Mesenchymal stem cell (in vitro differentiated cells and primary cell): Measurements from ENCODE around the gene FOXL2. TPM values are rescaled to one million over a fixed set of nuclear protein-coding genes. Genes with fewer than 3 reads are reported as not detected.
A peak's percentile ranks its signal among the peaks of the same experiment; 100 is the strongest.

Experiments
- DNase-seq: peaks from one replicate; pipeline ENCODE4 v3.0.0-alpha.2; 2013
- H2AFZ ChIP-seq: one replicate; pipeline ENCODE4 v1.6.1; 2013; ENCODE audit warnings: low read depth, mild to moderate bottlenecking, control low read depth, inconsistent platforms, low read length, moderate library complexity
- H2AK5ac ChIP-seq: 2 replicates; pipeline ENCODE4 v1.6.1; 2013; ENCODE audit warnings: low read length, moderate library complexity, mild to moderate bottlenecking, inconsistent platforms; ENCODE audit not compliant: severe bottlenecking
- H2BK120ac ChIP-seq: one replicate; pipeline ENCODE4 v1.6.1; 2013; ENCODE audit warnings: low read depth, mild to moderate bottlenecking, inconsistent platforms, low read length, moderate library complexity
- H2BK12ac ChIP-seq, 2 experiments: one replicate each; pipeline ENCODE4 v1.6.1; 2013; ENCODE audit warnings: inconsistent platforms in 2 of 2, low read length in 2 of 2, mild to moderate bottlenecking in 2 of 2, moderate library complexity in 2 of 2, control low read depth in 1 of 2
- H2BK15ac ChIP-seq: one replicate; pipeline ENCODE4 v1.6.1; 2013; ENCODE audit warnings: mild to moderate bottlenecking, low read depth, inconsistent platforms; ENCODE audit not compliant: poor library complexity, severe bottlenecking
- H2BK5ac ChIP-seq: 2 replicates; pipeline ENCODE4 v1.6.1; 2013; ENCODE audit warnings: low read depth, mild to moderate bottlenecking, low read length, control low read depth, inconsistent platforms; ENCODE audit not compliant: poor library complexity, severe bottlenecking
- H3K14ac ChIP-seq, 2 experiments: one replicate each; pipeline ENCODE4 v1.6.1; 2013; ENCODE audit warnings: inconsistent platforms in 2 of 2, low read length in 2 of 2, control low read depth in 1 of 2, mild to moderate bottlenecking in 1 of 2, moderate library complexity in 1 of 2
- H3K18ac ChIP-seq, 2 experiments: one replicate each; pipeline ENCODE4 v1.6.1; 2013; ENCODE audit warnings: inconsistent platforms in 2 of 2, low read length in 2 of 2, control low read depth in 1 of 2, low read depth in 1 of 2, mild to moderate bottlenecking in 1 of 2
- H3K23ac ChIP-seq, 2 experiments: one replicate each; pipeline ENCODE4 v1.6.1; 2013; ENCODE audit warnings: inconsistent platforms in 2 of 2, low read length in 2 of 2, mild to moderate bottlenecking in 2 of 2, moderate library complexity in 2 of 2, control low read depth in 1 of 2
- H3K27ac ChIP-seq: 2 replicates; pipeline ENCODE4 v1.5.1; 2013; ENCODE audit warnings: mild to moderate bottlenecking, moderate library complexity, low read length, control low read depth, inconsistent platforms; ENCODE audit not compliant: poor library complexity, severe bottlenecking
- H3K27me3 ChIP-seq, 2 experiments: 2 replicates each; pipeline versions ENCODE4 v1.6.1 to v1.7.0; 2013; ENCODE audit warnings: low read length in 2 of 2, mild to moderate bottlenecking in 2 of 2, moderate library complexity in 2 of 2, control low read depth in 1 of 2, inconsistent platforms in 1 of 2; ENCODE audit not compliant: control insufficient read depth in 1 of 2, insufficient read depth in 1 of 2
- H3K36me3 ChIP-seq, 2 experiments: 2 replicates each; pipeline versions ENCODE4 v1.6.1 to v1.7.0; 2013; ENCODE audit warnings: low read length in 2 of 2, control low read depth in 1 of 2, inconsistent platforms in 1 of 2, low read depth in 1 of 2, mild to moderate bottlenecking in 1 of 2; ENCODE audit not compliant: insufficient read depth in 2 of 2, control insufficient read depth in 1 of 2
- H3K4ac ChIP-seq, 2 experiments: one replicate each; pipeline ENCODE4 v1.6.1; 2013; ENCODE audit warnings: inconsistent platforms in 2 of 2, low read length in 2 of 2, mild to moderate bottlenecking in 2 of 2, moderate library complexity in 2 of 2, control low read depth in 1 of 2, low read depth in 1 of 2
- H3K4me1 ChIP-seq: 2 replicates; pipeline ENCODE4 v1.6.1; 2013; ENCODE audit warnings: low read depth, low read length, control low read depth; ENCODE audit not compliant: control insufficient read depth, insufficient read depth
- H3K4me2 ChIP-seq: 2 replicates; pipeline ENCODE4 v1.6.1; 2013; ENCODE audit warnings: low read length, mild to moderate bottlenecking, inconsistent platforms; ENCODE audit not compliant: poor library complexity, severe bottlenecking
- H3K4me3 ChIP-seq, 2 experiments: 2 replicates each; pipeline versions ENCODE4 v1.5.1 to v1.7.0; 2013; ENCODE audit warnings: low read length in 2 of 2, mild to moderate bottlenecking in 2 of 2, control low read depth in 1 of 2, low read depth in 1 of 2; ENCODE audit not compliant: insufficient read depth in 1 of 2
- H3K79me1 ChIP-seq: replicated peaks from 2 replicates; pipeline ENCODE4 v1.6.1; 2013; ENCODE audit warnings: mild to moderate bottlenecking, control low read depth, low read length, inconsistent platforms; ENCODE audit not compliant: poor library complexity, severe bottlenecking
- H3K9ac ChIP-seq: 2 replicates; pipeline ENCODE4 v1.7.0; 2013; ENCODE audit warnings: mild to moderate bottlenecking, low read length, moderate library complexity
- H3K9me3 ChIP-seq: 2 replicates; pipeline ENCODE4 v1.7.0; 2013; ENCODE audit warnings: mild to moderate bottlenecking, low read length; ENCODE audit not compliant: control insufficient read depth
- H4K8ac ChIP-seq: one replicate; pipeline ENCODE4 v1.6.1; 2013; ENCODE audit warnings: inconsistent platforms, mild to moderate bottlenecking, low read length, moderate library complexity
- H4K91ac ChIP-seq: one replicate; pipeline ENCODE4 v1.6.1; 2013; ENCODE audit warnings: mild to moderate bottlenecking, low read length, inconsistent platforms
- WGBS: methylation state at CpG from one replicate; pipeline ENCODE4 v1.1.7; 2013; ENCODE audit warnings: mixed read lengths; 5-methylcytosine and 5-hydroxymethylcytosine counted together
- polyA plus RNA-seq, 2 experiments: library from polyadenylated mRNA; stranded (reverse); fragments of 200-250 nt; gene quantifications; one replicate each; pipeline ENCODE4 v1.2.3, GENCODE V29; 2013

FOXL2 gene
- polyA plus RNA-seq (2013, experiment 1 of 2) = 0.07 TPM
- polyA plus RNA-seq (2013, experiment 2 of 2) = not detected

DNA sequence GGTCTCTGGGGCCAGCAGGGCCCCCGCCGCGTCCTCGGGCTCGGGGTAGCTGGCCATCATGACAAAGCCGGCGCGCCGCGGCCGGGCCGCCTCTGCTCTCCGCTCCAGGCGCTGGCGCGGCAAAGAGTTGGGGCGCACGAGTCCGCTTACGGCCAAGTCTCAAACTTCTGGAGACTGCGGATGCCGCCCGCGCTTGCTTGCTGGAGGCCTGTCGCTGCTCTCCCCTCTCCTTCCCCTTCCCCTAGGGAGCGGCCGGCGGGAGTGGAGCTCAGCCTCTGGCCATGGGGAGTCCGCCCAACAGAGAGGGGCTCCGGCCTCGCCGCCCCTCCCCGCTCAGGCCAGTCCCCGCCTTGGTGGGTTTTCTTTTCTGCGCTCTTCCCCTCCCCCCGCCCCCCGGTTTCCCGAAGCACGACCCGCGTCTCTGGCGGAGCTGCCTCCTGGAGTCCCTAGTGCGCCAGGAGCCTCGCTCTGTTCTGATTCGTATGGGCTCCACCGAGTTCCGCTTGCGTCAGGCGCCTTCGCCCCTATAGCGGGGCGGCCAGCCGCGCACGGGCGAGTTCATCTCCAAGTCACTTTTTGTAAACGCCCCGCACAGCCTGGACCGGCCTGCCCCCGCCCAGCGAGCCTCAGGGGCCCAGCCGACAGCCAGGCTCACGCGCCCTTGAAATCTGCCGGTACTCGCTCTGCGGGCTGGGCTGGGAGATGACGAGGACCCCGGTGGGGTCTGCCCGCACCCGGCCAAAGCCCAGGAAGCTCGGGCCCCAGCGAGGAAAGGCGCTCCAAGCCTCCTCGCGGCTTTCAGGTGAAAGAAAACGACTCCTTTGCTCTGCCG is at the start of gene FOXL2, which contains the start of gene FOXL2NB:
Gene FOXL2 (minus strand): TSS at position 475 of the 832 bp plus-strand sequence. CDS start 415 bp downstream, at position 60.
Gene FOXL2NB (plus strand): TSS at position 555 of the 832 bp plus-strand sequence. CDS start 148 bp downstream, at position 703.
- H2BK15ac ChIP-seq = no peak within 1 kb of the TSS
- DNase-seq = peak; percentile 47
- peak within 1 kb of the TSS; percentile 48 to 59 for H3K4me3 ChIP-seq
- no peak within 1 kb of the TSS for H3K27ac ChIP-seq
- H3K4me2 ChIP-seq = peak within 1 kb of the TSS; percentile 70
- no peaks in the 10 kb centered on the region for H3K9me3 ChIP-seq
- no peak within 1 kb of the TSS for H3K18ac ChIP-seq
- no peak within 1 kb of the TSS for H2AFZ ChIP-seq
- H3K79me1 ChIP-seq = no peaks in the 10 kb centered on the region
- H3K23ac ChIP-seq = peak within 1 kb of the TSS in 1 of 2 experiments; percentile 32
- peaks cover 92 to 97% of the 10 kb centered on the region in 2 experiments for H3K27me3 ChIP-seq
- no peak within 1 kb of the TSS for H2AK5ac ChIP-seq
- no peak within 1 kb of the TSS for H4K91ac ChIP-seq
- no peak within 1 kb of the TSS for H2BK12ac ChIP-seq
- no peak within 1 kb of the TSS for H4K8ac ChIP-seq
- no peak within 1 kb of the TSS for H2BK5ac ChIP-seq
- H3K9ac ChIP-seq = no peak within 1 kb of the TSS
- H2BK120ac ChIP-seq = no peak within 1 kb of the TSS
- H3K14ac ChIP-seq = no peak within 1 kb of the TSS
- no peak within 1 kb of the TSS for H3K4ac ChIP-seq
- peaks cover 46% of the 10 kb centered on the region for H3K4me1 ChIP-seq
- H3K36me3 ChIP-seq = peaks cover 0 to 3% of the 10 kb centered on the region in 2 experiments
- WGBS = 2% methylated on average over 77 of the region's 78 CpGs

GRCh38 chr3:138995706-138996105 is 48.8 kb upstream of the FOXL2 start:
- Histone ChIP-seq H3K18ac (no peak overlapping the region), H3K27me3 (peaks cover 11 to 16% of the 10 kb centered on the region in 2 experiments), H3K4me1 (no peaks in the 10 kb centered on the region), H4K8ac (no peak overlapping the region), H3K4me3 (no peak overlapping the region), H3K79me1 (no peaks in the 10 kb centered on the region), H2AFZ (no peak overlapping the region), H3K14ac (no peak overlapping the region), H3K27ac (no peak overlapping the region), H3K4me2 (no peak overlapping the region), H4K91ac (no peak overlapping the region), H3K36me3 (no peaks in the 10 kb centered on the region), H3K23ac (no peak overlapping the region), H2BK12ac (no peak overlapping the region), H2BK120ac (no peak overlapping the region), H3K4ac (no peak overlapping the region), H3K9me3 (no peaks in the 10 kb centered on the region), H2BK15ac (no peak overlapping the region), H2BK5ac (no peak overlapping the region), H2AK5ac (no peak overlapping the region), H3K9ac (no peak overlapping the region)
- WGBS = no CpG with 5 or more reads among the region's 1 CpG
- no peak for DNase-seq

DNA sequence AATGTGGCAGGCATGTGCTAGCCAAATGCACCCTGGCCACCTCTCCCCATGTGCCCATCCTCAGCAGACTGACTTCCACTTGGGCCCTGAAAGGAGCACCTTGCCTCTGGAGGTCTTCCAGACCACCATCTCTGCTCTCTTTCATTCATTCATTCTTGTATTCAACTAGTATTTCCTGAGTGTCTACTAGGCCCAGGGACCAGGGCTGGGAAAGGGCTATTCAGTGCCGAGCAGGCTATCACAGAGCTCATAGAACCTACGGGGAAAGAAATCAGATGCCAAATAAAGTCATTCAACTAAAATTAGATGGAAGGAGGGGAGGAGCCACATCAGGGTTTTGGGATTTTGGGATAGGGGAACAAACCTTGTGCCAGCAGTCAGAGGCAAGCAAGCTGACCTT is 40.2 kb upstream of the FOXL2 start:
- Histone ChIP-seq H4K8ac (no peak overlapping the region), H3K27me3 (peaks cover 33 to 51% of the 10 kb centered on the region in 2 experiments), H3K9me3 (no peaks in the 10 kb centered on the region), H2AK5ac (no peak overlapping the region), H2BK12ac (no peak overlapping the region), H3K79me1 (no peaks in the 10 kb centered on the region), H3K36me3 (no peaks in the 10 kb centered on the region), H3K27ac (no peak overlapping the region), H3K4ac (no peak overlapping the region), H2BK120ac (no peak overlapping the region), H3K4me1 (no peaks in the 10 kb centered on the region), H3K18ac (no peak overlapping the region), H3K4me3 (no peak overlapping the region), H3K14ac (no peak overlapping the region), H2BK15ac (no peak overlapping the region), H4K91ac (no peak overlapping the region), H2BK5ac (no peak overlapping the region), H3K4me2 (no peak overlapping the region), H3K9ac (no peak overlapping the region), H3K23ac (no peak overlapping the region), H2AFZ (no peak overlapping the region)
- no peak for DNase-seq
- WGBS = 83% methylated on average over 2 of the region's 2 CpGs

- no peak overlapping the region for H2AK5ac ChIP-seq
- no peak overlapping the region for H2BK15ac ChIP-seq
- H3K18ac ChIP-seq = no peak overlapping the region
- no peaks in the 10 kb centered on the region for H3K9me3 ChIP-seq
- no peak overlapping the region for H3K23ac ChIP-seq
- H3K4ac ChIP-seq = no peak overlapping the region
- no peak overlapping the region for H2BK120ac ChIP-seq
- no peak overlapping the region for H2AFZ ChIP-seq
- H3K27ac ChIP-seq = no peak overlapping the region
- no peaks in the 10 kb centered on the region for H3K4me1 ChIP-seq
- H3K79me1 ChIP-seq = no peaks in the 10 kb centered on the region
- H3K36me3 ChIP-seq = no peaks in the 10 kb centered on the region
- H3K9ac ChIP-seq = no peak overlapping the region
- no peak overlapping the region for H2BK12ac ChIP-seq
- no peak overlapping the region for H2BK5ac ChIP-seq
- H4K8ac ChIP-seq = no peak overlapping the region
- WGBS = 30% methylated on average over 4 of the region's 4 CpGs
- H4K91ac ChIP-seq = no peak overlapping the region
- no peak for DNase-seq
- peaks cover 41 to 54% of the 10 kb centered on the region in 2 experiments for H3K27me3 ChIP-seq
- H3K4me3 ChIP-seq = no peak overlapping the region
- H3K4me2 ChIP-seq = no peak overlapping the region
- H3K14ac ChIP-seq = no peak overlapping the region
Observed at GRCh38 chr3:138985932-138986331, 39.0 kb upstream of the FOXL2 start.
